Right forelimb (tissue), 1 donor: ENCODE measurements around the gene RERG.

ENCODE experiments used
- DNase-seq: peaks from one replicate; pipeline ENCODE4 v3.0.0-alpha.2; 2018

RERG gene

GRCh38 chr12:15216036-15216889 lies 5.0 kb downstream of the RERG start:
- DNase-seq, result no peak

DNA sequence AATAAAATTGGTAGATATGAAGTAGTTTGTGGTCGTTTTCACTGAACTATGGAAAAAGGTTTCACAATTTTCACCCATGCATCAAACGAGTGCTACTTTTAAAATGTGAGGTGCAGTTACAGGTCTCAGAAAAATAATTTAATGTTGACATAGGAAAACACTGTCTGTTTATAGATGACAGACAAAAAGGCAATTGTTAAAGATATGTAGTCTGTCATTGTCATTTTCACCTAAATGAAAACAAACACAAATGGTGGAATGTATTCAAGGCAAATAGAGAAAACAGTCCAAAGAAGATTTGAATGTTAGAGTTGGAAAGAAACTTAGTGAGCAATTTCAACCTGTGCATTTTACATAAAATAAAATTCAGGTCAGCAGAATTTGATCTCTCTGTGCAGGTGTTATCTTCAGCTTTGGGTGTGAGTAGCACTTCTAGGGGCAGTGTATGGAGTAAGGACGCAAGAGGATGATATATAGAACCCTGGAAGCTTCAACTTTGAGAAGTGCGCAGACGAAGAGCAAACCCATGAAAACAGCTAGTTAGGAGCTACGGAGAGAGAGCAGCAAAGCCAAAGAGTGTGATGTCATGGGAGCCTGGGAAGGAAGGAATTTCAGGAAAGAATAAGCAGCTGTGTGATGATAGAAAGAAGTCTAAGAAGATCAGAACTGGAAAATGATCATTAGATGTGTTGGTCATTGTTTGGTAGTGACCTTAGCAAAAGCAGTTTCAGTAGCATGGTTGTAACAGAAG lies 6.2 kb downstream of the RERG start:
- no peak for DNase-seq

DNA sequence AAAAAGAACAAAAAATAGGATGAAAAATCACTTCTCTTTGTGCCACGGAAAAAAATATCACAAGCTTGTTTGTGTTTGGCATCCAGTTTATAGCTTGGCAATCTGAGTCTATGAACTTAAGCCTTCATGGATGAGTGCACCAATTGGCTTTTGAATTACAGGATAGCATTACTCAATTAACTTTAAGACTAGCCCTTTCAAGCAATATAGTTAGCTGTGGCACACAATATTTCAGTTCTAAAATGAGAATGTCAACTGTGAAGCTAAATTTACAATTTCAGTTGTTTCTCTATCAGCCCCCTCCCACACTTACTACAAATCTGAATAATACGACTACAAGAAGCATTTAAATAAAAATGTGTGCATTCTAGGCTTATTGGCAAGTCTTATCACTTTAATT lies 8.3 kb downstream of the RERG start:
- no peak for DNase-seq

DNA sequence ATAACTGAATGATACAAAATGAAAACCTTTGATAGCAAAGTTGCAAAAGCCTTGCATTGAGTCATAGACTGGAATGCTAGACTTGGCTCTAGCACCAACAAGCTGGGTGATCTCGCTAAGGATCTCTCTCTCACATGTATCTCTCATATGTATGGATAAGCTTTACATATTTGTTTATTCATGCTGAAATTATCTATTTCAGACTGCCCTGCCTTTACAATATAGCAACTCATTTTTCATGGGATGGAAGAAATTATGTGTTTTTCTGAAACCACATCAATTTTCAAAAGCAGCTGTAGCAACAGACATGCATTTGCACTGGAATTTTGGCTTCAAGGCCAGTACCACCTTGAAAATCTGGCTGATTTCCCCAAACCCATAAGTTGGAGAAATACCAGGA lies 11.4 kb downstream of the RERG start:
- DNase-seq, result no peak

DNA sequence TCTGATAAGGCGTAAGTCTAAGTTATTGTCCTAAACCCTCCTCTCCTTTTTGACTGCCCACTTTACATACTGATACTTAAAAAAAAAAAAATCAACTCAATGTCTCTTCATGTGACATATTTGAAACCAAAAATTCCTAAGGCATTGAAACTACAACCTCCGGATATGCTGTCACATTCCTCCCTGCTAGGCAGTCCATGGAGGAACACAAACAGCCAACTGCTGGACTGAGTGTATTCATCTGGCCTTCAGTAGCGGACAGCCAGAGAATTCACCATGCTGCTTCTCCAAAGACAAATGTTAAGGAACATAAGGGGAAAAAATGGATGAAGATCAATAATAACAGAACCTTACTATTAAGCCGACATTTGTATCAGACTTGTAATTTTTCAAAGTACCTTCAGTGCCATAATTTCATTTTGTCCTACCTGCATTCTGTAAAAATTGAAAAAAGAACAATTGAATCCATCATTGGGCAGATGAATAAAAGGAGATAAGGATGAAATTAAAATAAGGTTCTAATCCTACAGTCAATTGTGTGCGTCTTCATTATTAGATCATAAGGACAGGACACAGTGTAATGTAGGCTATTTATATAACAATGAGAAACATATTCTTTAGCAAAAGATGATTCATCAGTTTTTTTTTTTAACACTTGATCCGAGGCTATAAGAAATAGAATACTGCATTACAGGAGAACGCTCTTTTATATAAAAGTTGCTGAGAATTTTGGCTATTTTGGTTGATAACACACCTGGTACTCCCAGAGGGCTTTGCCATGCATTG lies 12.2 kb downstream of the RERG start:
- no peak for DNase-seq

GRCh38 chr12:15208140-15208539 lies 13.1 kb downstream of the RERG start:
- DNase-seq, result no peak

GRCh38 chr12:15206831-15207389 lies 14.3 kb downstream of the RERG start:
- no peak for DNase-seq

DNA sequence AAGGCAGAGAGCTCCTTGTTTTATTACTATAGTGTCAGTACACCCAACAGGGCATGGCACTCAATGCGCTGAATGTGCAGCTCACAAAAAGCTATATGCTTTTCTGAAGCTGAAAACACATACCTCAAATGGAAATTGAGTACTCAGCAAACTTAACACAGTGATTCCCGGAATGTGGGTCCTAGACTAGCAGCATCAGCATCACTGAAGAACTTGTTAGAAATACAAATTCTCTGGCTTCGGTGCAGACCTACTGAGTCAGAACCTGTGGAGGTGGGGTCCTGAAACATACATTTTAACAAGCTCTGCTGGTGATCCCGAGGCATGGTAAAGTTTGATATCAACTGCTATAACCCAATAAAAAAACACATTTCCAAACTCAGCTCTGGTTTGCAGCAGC lies 14.9 kb downstream of the RERG start:
- no peak for DNase-seq

DNA sequence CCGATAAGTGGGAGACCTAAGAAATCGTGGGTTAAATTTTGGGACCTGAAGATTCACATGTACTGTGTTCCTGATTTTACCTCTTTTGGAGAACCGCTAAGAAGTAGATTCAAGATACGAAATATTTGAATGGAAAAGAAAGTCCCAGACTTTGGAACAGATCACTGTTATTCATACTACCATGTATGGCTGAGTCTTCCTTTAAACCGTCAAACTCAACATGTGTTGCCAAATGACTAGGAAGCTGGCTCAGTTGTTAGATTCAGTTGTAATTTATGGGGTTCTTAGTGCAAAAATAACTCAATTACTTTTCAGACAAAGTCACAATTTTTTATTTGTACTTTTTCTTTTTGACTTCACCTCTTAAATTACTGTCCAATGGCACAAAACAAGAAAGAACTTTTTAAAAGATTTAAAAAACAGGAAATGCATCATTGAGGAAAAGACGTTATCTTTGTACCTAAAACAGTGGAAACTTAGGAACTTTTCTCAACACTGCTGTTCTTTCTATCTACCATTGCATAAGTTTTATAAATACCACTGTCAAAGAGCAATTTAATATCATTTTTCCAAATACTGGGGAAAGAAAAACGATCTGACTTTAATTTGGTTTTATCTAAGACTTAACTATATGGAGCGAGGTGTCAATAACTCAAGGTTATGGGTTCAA lies 15.7 kb downstream of the RERG start:
- DNase-seq, result no peak

GRCh38 chr12:15201456-15201855 lies 19.8 kb downstream of the RERG start:
- no peak for DNase-seq

GRCh38 chr12:15201056-15201455 lies 20.2 kb downstream of the RERG start:
- DNase-seq, result no peak

DNA sequence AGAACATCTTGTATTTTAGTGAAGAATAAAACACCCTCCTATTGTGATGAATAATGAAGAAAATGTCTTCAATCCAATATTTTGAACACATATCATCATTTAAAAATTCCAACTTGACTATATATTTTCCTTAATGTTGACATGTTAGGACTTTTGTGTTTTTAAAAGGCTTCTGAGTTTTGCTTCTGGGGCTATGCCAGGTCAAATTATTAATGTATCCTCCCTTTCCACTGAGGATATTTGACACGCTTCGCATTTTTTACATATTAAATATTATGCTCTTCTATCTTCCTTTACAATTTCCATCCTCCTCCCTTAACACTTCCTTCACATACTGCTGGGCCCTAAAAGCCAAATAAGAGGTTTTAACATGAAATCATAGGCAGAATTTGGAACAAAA lies 20.6 kb downstream of the RERG start:
- DNase-seq, result no peak

DNA sequence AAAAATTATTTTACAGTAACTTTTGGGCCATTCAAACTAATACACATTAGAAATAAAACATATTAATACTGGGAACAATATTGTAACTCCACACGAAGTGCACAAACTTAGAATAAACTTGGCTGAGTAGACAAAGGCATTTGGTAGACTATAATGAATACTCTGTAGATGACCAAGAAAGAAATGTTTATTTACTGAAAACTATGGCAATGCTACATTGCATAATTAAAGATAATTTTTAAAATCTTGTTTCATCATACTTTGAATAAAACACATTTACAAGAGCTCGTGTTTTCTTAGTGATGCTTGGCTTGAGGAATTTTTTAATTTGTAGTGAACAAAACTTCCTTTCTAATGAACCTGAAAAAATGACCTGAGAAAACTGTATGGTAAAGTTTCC lies 21.3 kb downstream of the RERG start:
- no peak for DNase-seq

GRCh38 chr12:15196678-15197505 lies 24.3 kb downstream of the RERG start:
- DNase-seq, result no peak

GRCh38 chr12:15196221-15196620 lies 25.0 kb downstream of the RERG start:
- DNase-seq, result no peak

- DNase-seq, result no peak
Observed at GRCh38 chr12:15194456-15195368, 26.5 kb downstream of the RERG start.

GRCh38 chr12:15193946-15194345 lies 27.3 kb downstream of the RERG start:
- DNase-seq, result no peak

DNA sequence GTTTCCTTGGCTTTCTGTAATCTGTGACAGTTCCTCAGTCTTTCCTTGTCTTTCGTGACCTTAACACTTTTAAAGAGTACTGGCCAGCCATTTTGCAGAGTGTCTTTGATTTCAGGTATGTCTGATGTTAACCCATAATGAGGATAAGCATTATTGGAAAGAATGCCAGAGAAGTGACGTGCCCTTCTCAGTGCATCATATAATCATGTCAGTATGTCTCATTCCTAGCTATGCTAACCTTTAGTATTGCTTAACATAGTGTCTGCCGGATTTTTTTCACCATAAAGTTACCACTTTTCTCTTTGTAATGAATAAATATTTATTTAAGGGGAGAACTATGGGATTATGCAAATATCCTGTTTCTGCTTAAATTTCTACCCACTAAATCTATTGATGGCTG lies 28.5 kb downstream of the RERG start:
- DNase-seq, result no peak

- no peak for DNase-seq
Observed at GRCh38 chr12:15188127-15188526, 33.1 kb downstream of the RERG start.

DNA sequence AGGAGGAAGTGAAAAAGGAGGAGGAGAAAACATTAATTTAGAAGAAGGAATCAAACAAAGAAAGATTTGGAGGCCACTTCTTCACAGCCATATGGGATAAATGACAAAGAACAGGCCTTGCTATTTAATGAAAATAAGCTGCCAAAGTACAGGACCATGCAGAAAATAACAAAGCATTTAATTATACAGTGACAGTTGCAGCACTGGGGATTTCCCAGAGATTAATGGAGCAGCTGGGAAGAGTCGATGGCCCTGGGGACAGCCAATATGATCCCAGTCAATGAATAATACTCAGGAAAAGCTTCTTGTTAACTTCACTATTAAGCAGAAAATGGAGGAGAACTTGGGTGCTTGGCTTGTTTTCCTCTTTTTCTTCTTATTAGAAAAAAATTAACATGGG lies 34.6 kb downstream of the RERG start:
- DNase-seq, result no peak

DNA sequence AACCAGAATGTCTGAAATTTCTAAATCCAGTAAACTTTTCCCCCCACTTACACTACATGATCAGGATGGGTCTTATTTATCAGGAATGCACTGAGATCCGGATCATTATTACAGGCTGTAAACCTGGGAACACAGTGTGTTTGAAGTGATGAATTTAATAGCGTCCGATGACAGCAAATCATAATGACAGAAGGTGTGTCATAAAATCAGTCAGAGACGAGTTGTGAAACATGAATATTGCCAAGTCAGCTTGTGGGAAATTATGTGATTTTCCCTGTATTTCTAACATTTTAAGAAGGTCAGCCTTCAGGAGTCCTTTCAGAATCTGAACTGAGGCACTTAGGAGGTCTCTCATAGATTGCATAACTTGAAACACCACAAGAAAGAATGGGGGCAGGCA lies 36.7 kb downstream of the RERG start:
- no peak for DNase-seq
